Lower leg skin (tissue), 3 donors: ENCODE results near the gene SPSB1.

ENCODE experiments used
- CTCF ChIP-seq, 3 donors: fragments of 450-650 bp; IDR thresholded peaks; one replicate each; pipeline ENCODE4 v1.5.1; 2016; ENCODE audit warnings: antibody characterized with exemption in 3 of 3, mild to moderate bottlenecking in 3 of 3, moderate library complexity in 2 of 3
- POLR2A ChIP-seq, 2 donors: fragments of 450-650 bp; IDR thresholded peaks; one replicate each; pipeline ENCODE4 v1.6.1; 2016 to 2017; ENCODE audit warnings: antibody characterized with exemption in 2 of 2, mild to moderate bottlenecking in 1 of 2, moderate library complexity in 1 of 2

- TF ChIP-seq CTCF (IDR thresholded peaks at IDR 0.05) (no peak), POLR2A (IDR thresholded peaks at IDR 0.05) (no peak)
These were observed 108.4 kb downstream of the SPSB1 start for GRCh38 chr1:9401080-9401453.
